Measurements from ENCODE around the gene TSHZ3.

TSHZ3 gene

DNA sequence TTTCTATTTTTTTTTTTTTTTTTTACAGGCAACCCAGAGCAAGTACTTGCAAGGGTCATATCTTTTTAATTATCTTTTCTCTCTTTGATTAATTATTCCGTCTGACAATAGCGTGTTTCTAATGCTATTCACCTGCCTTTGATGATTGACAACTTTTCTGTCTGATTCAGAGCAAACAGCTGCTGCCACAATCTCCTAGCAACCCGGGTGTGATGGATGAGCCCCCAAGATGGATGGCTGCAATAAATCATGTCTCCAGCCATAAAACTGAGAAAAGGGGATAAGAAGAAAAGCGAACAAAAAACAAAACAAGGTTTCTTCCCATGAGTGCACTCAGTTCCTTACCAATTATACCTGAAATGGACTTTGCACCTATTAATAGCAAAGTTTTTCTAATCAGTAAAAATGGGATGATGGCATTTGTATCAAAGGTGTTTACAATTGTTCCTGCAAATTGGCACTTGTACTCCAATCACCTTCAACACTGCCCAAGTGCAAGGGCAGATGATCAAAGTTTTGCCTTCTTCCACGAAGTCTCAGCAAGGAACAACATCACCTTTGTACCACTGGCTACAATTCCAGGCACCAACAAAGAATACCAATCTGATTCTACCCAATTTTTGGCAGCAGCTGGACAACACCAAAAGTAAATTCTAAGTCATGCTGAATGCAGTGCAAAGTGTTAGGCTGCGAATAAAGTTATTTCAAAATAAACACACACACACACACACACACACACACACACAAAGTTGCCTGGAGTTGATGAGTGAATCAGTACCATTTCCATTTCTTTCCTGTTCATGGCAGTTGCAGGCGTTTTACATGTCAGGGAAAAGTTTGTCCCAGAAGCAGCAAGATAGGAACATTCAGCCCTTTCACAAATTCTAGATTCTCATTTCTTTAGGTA lies 12.0 kb downstream of the TSHZ3 start:
- no peak for DNase-seq (ENCODE audit: extremely low read depth in 1 of 2, low read depth in 1 of 2)

DNA sequence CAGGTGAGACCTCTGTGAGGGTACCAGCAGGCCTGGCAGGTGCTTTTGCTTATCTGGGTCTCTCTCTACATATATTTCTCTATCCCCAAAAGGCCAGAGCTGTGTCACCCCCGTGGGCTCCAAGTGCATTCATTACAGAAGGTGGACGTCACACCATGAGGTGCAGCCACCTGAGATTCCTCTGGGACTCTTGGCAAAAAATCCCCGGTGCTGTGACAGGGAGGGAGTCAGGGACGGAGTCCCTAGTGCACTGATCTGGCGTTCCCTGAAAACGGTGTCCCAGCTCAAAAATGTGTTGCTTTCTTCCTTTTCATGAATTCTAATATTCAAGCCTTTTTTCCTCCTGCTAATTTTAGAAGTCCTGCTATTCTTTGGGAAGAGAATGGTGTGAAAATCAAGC lies 13.5 kb downstream of the TSHZ3 start:
- no peak for DNase-seq (ENCODE audit: extremely low read depth in 1 of 2, low read depth in 1 of 2)

DNA sequence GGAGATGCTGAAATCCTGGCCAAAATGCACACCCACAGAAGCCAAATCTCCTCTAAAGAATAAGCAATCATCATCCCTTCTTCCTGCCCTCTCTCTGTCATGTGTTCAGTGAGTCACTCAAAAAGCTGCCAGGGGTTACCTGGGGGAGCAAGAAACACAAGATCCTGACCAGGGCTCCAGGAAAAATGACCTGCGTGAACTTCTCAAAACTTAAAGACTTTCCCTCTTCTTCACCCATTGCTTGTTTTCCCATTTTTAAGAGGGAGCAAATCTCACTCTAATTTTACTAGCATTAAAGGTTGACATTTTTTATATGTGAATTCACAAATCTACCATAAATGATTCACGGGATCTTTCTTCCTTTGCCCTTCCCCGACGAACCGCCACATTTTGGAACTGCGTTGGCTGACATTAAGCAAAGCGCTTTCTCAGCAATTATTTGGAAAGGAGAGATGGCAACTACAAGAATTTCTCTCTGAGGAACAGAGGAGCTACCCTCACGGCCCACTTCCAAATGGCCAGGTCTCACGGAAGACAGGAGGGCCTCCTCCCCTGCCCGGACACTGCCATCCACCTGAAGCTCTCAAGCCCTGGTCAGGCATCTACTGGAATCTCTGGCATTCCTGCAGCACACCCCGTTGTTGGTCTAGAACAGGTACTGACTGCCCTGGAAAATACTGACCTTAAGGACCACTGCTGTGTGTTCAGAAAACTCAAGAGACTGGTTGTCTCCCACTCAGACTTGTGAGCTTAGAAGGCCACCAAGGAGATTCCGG lies 14.2 kb downstream of the TSHZ3 start:
- DNase-seq (ENCODE audit: extremely low read depth in 1 of 2, low read depth in 1 of 2) = no peak

DNA sequence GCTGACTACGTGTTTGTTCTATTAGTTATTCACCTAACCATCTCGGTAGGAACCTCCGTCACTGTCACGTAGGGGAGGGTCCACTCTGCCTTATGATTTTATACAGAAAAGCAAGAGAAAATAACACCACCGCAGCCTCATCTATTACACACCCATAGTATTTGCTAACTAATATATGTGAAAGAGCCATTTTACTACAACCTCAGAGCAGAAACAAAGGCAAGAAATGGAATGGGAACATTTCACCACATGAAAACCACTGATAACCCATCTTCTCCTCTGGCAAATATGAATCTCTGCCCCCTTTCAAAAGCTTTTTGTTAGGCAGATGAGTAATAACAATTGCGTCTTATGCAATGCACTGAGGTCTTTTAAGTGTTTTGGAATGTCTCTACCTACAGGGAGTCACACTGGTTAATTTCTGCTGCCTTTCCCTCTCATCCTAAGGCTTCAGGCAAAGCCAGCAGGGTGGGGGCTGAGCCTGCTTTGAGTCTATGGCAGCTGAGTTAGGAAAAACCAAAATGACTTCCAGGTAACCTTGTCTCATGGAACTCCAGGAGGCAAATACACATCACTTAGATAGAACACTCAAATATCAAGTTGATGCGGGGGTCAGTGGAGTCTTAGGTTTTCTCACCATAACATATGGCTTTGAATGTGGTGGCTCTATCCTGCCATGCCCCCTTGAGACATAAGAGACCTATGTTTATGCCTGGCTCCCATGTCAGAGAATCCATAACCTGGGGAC lies 15.0 kb downstream of the TSHZ3 start:
- DNase-seq (ENCODE audit: extremely low read depth in 1 of 2, low read depth in 1 of 2) = no peak

DNA sequence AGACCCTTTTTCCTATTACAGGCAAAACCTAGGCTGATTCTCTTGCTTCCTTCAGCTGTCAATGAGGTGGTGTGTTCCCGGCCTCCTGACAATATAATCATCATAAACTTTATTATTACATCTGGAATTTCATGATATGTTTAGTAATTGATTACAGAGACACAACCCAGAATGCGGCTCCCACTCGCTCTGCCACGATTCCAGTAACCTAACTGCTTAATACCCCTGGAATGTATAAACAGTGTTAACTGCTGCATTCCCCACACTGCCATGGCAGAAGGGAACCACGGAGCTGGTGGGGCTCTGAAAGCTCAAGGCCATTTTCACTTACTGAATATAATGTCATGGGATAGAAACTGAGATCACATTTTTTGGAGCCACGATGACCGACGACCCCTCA lies 17.1 kb downstream of the TSHZ3 start:
- no peak for DNase-seq (ENCODE audit: extremely low read depth in 1 of 2, low read depth in 1 of 2)

DNA sequence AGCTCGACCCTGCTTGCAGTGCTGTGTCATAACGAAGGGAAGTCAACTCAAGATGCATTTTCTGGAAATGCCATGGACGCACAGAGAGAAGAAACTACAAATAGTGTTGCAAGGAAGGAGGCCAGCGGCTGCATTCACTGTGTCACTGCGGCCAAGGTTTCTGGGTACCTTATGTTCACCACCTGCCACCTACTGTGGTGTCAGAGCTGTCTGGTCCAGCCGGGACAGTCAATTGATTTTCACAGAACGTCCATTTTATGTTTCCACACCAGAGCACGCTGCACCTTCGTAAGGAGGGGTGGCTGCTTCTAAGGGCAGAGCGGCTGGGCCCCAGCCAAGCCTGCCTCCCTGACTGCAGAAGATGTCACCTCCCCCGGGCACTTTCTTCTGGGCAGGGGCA lies 17.7 kb downstream of the TSHZ3 start:
- no peak for DNase-seq (ENCODE audit: extremely low read depth in 1 of 2, low read depth in 1 of 2)

DNA sequence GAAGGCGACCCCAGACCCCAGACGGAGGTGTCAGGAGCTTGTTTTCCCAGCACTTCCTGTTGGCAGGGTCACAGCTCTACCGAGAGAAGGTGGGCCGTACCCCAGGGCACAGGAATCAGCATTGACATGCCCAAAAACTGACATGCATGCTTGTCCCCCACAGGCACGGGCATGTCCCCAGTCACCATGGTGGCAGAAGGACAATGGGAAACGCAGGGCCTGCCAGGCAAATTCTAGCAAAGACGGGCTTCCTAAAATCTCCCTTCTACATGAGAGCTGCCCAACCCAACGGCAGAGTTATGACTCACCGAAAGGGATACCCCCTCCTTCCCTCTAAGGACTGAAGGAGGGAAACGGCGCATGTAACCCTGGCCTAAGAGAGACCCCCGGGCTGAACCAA lies 18.5 kb downstream of the TSHZ3 start:
- no peak for DNase-seq (ENCODE audit: extremely low read depth in 1 of 2, low read depth in 1 of 2)

DNA sequence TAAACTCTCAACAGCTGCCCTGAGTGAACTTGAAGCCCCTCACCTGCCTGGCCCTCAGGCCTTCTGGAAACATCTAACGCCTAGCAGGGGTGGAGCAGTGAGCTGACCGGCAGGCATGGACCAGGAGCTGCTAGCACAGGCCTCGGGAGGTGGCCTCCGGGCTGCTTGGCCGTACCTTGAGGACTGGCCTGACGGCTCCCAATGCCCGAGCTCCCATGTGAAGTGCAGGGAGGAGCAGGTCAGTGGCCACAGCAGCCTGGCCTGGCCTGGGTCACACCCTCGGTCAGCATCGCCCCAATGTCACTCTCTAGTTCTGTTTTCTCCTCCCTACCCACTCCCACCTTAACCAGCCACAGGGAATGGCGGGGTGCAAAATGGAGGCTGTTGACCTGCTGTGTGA lies 19.0 kb downstream of the TSHZ3 start:
- no peak for DNase-seq (ENCODE audit: extremely low read depth in 1 of 2, low read depth in 1 of 2)

DNA sequence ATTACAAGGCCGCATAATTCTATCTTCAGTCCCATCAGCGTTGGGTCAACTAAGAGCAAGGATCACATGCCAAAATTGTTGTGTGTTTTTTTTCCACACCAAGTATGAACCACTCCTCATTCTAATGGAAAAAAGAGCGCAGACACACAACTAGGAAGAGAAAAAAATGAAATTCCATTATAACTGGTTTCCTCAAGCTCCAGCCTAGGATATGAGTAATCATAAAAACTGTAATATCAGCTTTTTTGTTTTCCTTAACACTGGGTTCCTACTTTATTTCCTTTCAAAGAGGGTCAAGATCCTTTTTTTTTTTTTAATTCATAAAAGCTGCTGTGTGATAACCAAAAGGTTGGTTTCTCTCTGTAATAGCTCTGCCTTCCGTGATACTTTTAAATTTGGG lies 19.4 kb downstream of the TSHZ3 start:
- no peak for DNase-seq (ENCODE audit: extremely low read depth in 1 of 2, low read depth in 1 of 2)

DNA sequence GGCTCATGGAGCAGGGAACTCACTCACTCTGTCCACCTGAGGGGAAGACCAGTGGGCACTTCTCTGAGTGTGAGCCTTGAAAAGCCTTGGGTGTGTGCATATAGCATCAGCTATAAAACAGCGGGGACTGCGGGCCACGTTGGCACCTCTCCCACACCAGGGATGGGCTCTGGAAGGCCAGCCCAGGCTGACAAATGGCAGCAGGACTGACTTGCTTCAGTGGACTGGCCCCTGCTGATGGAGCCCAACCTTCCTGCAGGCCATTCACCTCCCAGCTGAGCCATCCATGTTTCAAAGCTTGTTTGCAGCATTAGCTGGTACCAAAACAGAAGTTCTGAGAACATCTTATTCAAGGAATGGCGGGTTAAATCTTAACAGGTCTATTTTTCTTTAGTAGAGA lies 21.0 kb downstream of the TSHZ3 start:
- no peak for DNase-seq (ENCODE audit: extremely low read depth in 1 of 2, low read depth in 1 of 2)

DNA sequence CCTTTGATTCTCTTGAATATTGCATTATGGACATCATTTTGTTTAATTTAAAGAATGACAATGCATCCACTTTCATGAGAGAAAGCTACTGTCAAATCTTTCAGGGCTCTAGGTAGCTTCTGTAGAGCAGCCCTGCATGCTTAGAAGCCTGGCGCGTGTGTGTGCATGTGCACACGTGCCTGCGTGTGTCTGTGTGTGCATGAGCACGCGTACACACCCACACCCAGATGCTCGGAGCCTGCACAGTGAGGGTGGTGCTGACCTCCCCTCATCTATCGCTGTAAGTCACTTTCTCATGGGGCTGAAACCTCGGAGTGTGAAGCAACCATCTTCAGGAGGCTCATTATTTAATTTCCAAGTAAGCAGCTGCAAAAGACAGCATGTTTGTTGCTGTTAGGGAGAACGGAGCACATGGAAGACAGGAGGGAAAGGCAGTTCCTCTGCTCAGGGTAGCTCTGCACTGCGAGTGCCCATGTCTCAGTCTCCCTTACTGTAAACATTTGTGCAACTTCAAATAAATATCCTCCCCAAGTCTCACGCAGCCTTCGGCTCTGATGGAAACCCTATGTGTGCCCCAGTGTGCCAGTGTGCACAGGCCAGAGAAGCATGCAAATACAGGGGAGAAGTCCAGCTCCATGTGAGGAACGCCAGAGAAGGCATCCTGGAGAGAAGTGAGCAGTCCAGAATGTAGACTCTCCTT lies 22.8 kb downstream of the TSHZ3 start:
- DNase-seq (ENCODE audit: extremely low read depth in 1 of 2, low read depth in 1 of 2) = no peak

DNA sequence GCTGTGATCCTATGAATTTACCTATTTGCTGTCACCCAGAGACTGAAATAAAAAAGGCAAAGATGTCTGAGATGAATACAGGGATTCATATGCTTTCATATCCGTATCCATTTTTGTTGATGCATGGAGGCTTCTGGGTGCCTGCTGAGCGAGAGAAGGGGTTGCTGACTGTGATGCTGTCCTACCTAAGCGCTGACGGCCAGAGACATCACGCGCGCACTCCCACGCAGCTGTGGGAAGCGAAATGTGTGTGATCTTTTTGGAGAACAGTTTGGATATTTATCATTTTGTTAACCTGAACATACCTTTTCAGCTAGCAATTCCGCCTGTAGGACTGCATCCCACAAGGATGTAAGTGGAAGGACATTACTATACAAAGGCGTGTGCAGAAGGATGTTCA lies 23.9 kb downstream of the TSHZ3 start:
- DNase-seq (ENCODE audit: extremely low read depth in 1 of 2, low read depth in 1 of 2) = no peak

DNA sequence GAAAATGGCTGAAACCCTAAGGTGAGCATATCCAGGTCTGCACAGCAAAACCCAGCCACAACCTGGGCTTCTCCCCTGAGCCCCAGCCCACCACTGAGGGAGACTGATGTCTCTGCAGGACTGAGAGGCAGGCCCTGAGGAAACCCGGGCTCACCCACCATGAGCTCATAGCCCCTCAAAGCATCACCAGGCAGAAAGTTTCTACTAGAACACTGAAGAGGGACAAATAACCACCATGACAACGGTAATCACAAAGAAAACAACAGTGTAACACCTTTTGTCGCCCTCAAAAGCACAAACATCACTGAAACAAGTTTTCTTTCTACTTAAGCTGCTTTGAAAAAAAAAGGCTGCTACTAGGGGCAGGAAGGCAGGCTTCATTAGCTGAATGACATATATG lies 29.8 kb downstream of the TSHZ3 start:
- no peak for DNase-seq (ENCODE audit: extremely low read depth in 1 of 2, low read depth in 1 of 2)

DNA sequence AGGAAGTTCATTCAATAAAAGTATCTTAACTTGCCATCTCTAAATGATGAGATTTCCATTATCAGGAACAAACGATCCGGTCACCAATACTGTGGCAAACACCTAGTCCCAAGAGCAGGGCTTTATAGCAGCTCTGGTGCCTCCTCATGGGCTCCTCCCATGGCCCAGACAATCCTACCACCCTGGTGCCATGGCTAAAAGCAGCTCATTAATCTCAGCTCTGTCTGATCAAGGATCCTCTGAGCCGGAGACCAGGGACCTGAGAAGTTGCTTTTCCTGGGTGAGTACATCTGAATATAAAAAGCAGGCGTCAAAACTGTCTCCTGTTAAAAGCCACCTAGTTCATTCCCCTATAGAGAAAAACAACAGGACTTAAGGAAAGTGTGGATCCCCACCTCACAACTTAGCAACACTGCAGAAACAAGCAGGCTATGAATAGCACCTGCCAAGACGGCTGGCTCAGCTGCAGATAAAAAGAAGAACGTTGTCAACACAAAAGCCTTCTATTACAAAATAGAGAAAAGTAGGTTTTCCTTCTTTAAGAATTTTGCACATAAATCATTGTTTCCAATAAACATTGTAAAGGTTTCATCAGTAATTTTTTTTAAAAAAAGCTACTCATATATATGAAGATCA lies 30.3 kb downstream of the TSHZ3 start:
- no peak for DNase-seq (ENCODE audit: extremely low read depth in 1 of 2, low read depth in 1 of 2)

DNA sequence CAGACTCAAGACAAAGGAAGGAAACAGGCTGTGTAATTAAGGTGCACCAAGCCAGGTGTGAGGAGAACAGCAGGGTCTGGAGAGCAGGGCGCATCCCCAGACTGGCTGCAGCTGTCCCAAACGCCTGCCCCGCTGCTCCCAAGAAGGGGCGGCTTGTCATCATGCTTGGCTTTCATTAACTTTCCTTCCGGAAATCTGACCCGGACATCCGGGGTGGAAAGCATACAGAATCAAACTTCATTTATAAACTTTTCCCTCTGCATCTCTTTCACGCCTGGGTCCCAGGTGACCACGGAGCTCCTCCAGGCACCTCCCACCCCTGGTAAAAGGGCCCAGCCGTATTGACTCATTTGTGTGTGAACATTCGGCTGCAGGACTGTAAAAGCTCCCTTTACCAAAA lies 31.7 kb downstream of the TSHZ3 start:
- no peak for DNase-seq (ENCODE audit: extremely low read depth in 1 of 2, low read depth in 1 of 2)

DNA sequence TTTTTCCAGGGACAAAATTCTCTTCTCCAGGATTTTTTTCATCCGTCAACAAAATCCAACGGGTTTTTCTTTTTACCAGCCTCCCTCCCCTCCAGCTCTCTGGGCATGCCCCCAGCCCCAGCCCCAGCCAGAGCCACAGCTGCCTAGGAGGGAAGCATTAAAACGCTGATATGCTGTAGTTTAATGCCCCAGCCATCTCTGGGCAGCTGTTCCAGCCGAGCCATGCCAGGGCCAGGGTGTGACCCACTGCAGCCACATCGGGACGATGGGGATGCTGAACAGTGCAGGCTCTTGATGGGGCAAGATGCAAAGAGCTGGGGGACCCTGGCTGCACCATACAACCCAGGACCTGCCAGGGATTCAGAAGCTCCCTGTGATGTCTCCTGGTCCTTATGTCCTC lies 32.1 kb downstream of the TSHZ3 start:
- DNase-seq (ENCODE audit: extremely low read depth in 1 of 2, low read depth in 1 of 2) = no peak

DNA sequence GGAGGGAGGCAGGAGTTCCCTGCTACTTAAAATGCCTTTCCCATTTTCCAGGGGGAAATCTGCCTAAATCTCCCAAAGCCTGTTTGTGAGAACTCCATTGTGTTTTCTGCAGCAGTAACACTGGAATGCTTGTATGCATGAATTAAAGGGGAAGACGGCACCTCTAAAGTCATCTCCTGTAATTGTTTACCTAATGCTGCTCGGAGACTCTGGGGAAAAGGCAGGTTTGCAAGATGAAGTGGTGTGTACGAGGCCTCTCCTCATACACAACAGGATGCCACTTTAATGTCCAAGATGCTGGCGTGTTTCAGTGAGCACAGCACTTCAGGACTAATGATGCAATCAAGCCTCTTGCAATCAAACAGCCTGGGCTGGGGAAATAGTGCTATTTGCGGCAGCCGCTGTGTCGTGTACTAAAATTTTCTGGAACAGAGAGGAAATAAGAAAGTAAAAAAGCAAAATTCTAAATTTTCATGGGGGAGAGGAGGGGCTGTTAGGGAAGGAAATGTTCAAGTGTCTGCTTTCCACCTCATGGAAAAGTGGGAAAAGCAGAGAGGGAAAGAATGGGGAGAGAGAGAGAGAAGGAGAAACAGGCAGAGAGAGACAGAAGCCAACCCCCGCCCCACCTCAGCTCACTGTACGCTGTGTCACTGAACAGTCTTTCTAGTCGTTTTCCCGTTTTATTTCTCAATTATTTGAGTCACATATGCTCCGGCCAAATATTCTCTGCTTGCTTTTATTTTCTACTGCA lies 32.9 kb downstream of the TSHZ3 start:
- no peak for DNase-seq (ENCODE audit: extremely low read depth in 1 of 2, low read depth in 1 of 2)

DNA sequence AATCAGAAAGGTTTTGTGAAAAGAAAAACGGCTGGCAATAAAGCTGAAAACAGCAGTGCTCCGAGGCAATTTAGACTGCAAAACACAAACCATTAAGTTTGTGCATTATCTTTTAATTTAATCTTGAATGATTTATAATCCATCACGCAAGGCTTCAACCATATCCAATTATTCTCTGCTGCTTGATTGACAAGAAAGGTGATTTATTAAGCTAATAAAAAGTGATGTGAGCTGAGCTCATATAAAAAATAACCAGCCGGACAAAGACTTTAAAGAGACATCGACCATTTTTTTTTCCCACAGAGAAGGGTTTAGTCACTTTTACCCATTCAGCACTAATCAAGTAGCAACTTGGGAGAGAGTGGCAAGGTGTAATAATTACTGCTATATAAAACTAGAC lies 33.6 kb downstream of the TSHZ3 start:
- no peak for DNase-seq (ENCODE audit: extremely low read depth in 1 of 2, low read depth in 1 of 2)

DNA sequence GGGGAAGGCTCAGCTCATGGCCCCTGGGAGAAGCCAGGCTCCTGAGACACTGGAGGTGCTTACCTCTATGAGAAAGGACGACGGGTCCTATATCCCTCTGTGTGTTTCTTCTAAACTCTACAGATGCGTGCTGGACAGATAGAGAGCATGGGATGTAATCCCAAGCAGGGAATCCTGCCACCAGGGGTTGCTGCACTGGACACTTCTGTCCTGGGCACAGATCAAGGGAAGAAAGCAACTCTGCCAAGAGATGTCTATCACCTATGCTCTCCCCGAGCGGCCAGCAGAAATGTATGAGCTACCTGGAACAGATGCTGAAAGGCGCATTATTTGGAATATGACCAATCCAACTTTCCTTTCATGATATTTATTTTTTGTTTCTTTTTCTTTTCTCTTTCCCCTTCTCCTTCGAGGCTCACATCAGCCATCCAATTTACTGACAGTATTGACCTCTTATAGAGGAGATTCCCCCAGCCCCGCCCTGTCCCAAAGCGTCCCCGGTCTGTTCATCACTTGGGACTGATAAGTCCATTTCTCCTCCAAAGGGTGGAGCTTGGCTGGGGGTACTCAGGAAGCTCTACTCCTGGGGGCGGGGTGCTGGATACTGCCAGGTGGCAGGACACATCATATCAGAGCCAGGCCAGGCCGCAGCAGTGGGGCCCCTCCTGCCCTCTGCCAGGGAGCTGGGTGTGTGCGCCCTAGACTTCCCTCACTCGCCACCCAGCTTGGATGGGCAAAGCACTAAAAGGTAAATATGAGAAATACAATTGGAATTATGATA lies 34.2 kb downstream of the TSHZ3 start:
- no peak for DNase-seq (ENCODE audit: extremely low read depth in 1 of 2, low read depth in 1 of 2)

All from stimulated activated CD8-positive, alpha-beta memory T cell treated with anti-CD3 and anti-CD28 coated beads, Interleukin-7, amount 100 ng/mL, for 48 hours (primary cell).